Glutamatergic neuron (in vitro differentiated cells): ENCODE data around the gene ASIC3. TPM values are rescaled to one million over a fixed set of nuclear protein-coding genes. Genes with fewer than 3 reads are reported as not detected.

Experiments used
- DNase-seq: peaks from one replicate; pipeline ENCODE4 v3.0.0; 2022
- H3K27ac Mint-ChIP-seq: one replicate; pipeline ENCODE4 v1.8.0; 2020; ENCODE audit warnings: mild to moderate bottlenecking, mixed read lengths, inconsistent platforms; ENCODE audit not compliant: unreplicated experiment
- H3K27me3 Mint-ChIP-seq: one replicate; pipeline ENCODE4 v1.8.0; 2020; ENCODE audit warnings: mild to moderate bottlenecking, moderate library complexity, mixed read lengths, inconsistent platforms; ENCODE audit not compliant: unreplicated experiment
- H3K36me3 Mint-ChIP-seq: one replicate; pipeline ENCODE4 v1.8.0; 2020; ENCODE audit warnings: mild to moderate bottlenecking, mixed read lengths, inconsistent platforms; ENCODE audit not compliant: unreplicated experiment
- H3K4me1 Mint-ChIP-seq: one replicate; pipeline ENCODE4 v1.8.0; 2020; ENCODE audit warnings: mild to moderate bottlenecking, low read depth, mixed read lengths, inconsistent platforms; ENCODE audit not compliant: unreplicated experiment
- H3K4me3 Mint-ChIP-seq: one replicate; pipeline ENCODE4 v1.8.0; 2020; ENCODE audit warnings: mild to moderate bottlenecking, mixed read lengths, inconsistent platforms; ENCODE audit not compliant: unreplicated experiment
- H3K9me3 Mint-ChIP-seq: one replicate; pipeline ENCODE4 v1.8.0; 2020; ENCODE audit warnings: mild to moderate bottlenecking, moderate library complexity, mixed read lengths, inconsistent platforms; ENCODE audit not compliant: unreplicated experiment
- total RNA-seq: library from RNA; stranded (reverse); fragmentation: NEBNext Ultra II Directional; extraction: Animal tissue kit (Norgen Biotek cat#: 25700); gene quantifications from one replicate; pipeline ENCODE4 v1.2.1, GENCODE V29; 2021; ENCODE audit not compliant: unreplicated experiment
- TF ChIP-seq, protein P1 (sequence below): fragments of 200-600 bp; sonication (generic); IDR thresholded peaks from one replicate; pipeline ENCODE4 v1.5.0; 2021; ENCODE audit not compliant: partially characterized antibody, unreplicated experiment

The ASIC3 gene
- total RNA-seq, 1 donor from 2014 or later, result 10.8 TPM

DNA sequence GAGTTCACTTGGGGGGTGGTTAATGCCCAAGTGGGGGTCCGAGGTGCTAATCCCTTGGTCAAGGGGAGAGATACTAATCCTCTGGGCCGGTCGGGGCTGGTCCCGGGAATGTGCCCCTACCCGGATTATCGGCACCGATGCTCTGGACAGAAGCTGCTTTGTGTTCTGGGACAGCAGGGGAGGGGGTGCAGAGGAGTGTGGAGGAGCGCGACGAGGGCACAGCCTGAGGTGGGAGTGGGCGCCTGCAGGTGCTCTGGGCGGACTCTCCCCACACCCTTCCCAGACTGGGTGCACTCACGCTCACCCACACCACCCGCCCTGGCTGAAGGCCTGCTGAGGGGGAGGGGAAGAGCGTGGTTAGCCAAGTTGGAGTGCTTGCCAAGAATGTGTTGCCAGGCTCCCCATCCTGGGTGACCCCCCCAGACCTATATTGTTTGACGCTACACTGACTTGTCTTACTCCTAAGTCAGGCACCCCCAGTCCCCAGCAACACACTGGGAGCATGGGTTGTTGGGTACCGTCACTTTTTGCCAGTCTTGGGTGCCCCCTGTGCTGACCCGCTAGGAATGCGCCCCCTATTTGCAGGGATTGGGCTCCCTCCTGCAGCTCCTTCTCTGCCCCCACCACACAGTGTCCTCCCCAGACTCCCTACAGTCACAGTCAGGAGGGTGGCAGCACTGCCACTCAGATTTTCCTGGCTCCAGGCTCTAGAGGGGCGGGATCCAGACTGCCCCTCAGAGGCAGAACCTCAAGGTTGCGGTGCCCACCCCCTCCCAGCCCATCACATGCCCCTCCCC, 12.3 kb downstream of the ASIC3 start:
- DNase-seq, result no peak
- Mint-ChIP-seq H3K4me1 (peaks cover 21% of the 10 kb centered on the region), H3K27me3 (peaks cover 19% of the 10 kb centered on the region), H3K4me3 (peak overlapping the region; percentile 83), H3K36me3 (no peaks in the 10 kb centered on the region), H3K27ac (peak overlapping the region; percentile 78), H3K9me3 (peaks cover 9% of the 10 kb centered on the region)
- TF ChIP-seq, protein P1, sequence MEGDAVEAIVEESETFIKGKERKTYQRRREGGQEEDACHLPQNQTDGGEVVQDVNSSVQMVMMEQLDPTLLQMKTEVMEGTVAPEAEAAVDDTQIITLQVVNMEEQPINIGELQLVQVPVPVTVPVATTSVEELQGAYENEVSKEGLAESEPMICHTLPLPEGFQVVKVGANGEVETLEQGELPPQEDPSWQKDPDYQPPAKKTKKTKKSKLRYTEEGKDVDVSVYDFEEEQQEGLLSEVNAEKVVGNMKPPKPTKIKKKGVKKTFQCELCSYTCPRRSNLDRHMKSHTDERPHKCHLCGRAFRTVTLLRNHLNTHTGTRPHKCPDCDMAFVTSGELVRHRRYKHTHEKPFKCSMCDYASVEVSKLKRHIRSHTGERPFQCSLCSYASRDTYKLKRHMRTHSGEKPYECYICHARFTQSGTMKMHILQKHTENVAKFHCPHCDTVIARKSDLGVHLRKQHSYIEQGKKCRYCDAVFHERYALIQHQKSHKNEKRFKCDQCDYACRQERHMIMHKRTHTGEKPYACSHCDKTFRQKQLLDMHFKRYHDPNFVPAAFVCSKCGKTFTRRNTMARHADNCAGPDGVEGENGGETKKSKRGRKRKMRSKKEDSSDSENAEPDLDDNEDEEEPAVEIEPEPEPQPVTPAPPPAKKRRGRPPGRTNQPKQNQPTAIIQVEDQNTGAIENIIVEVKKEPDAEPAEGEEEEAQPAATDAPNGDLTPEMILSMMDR, result no peak

DNA sequence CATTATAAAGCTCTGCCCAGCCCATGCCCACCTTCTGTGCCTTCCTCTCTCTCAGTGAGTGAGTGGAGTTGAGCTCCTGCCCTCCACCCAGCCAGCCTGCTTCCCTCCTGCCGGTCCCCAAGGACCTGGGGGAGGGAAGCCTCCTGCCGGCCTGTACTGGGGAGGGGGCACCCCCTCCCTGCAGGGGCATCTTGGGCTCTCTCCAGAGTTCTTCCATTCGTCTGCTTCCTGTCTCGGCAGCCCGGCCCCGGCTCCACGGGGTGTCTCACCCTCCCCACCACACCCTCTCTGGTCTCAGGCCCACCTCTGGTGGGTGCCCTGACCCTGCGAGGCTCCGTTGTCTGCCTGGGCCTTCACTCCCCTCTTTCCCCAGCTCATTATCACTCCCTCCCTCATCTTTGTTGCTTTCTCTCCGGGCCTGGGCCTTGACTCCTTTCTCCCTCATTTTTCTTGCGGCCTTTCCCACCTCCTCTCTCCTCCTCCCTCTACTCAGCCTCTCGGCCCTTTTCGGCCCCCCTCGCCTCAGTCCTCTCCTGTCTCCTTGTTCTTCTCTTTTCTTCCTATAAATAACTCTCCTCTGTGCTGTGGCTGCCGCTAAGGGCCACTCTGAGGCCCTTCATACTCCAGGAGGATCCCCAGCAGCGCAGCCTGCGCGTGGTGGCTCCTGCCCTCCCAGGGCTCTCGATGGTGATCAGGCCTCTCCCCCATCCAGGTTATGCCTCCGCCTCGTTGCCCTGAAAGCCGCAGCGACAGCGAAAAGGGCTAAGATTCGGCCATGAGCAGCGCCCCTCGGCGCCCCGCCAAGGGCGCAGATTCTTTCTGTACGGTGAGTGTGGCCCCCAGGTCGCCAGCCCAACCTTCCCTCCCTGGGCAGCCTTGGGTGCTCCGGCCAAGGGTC, 13.1 kb downstream of the ASIC3 start:
- Mint-ChIP-seq H3K36me3 (no peaks in the 10 kb centered on the region), H3K9me3 (peaks cover 9% of the 10 kb centered on the region), H3K4me1 (peaks cover 21% of the 10 kb centered on the region), H3K4me3 (peak overlapping the region; percentile 83), H3K27ac (peak overlapping the region; percentile 46), H3K27me3 (peaks cover 18% of the 10 kb centered on the region)
- no peak for DNase-seq
- TF ChIP-seq, protein P1, result no peak

DNA sequence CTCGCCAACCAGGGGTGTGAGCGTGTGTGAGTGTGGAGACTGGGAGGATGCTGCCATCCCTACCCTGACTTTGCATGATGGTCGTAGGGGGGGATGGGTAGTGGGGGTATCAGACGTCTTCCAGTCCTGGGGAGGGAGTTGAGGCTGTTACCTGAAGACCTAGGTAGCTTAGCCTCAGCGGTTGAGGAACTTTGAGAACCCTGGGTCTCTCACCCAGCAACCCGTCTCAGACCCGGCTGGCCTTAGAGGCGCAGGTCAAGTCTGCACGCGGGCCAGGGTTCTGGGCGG, 13.7 kb downstream of the ASIC3 start:
- peaks cover 8% of the 10 kb centered on the region for H3K9me3 Mint-ChIP-seq
- no peaks in the 10 kb centered on the region for H3K36me3 Mint-ChIP-seq
- peaks cover 16% of the 10 kb centered on the region for H3K27me3 Mint-ChIP-seq
- DNase-seq, result no peak
- TF ChIP-seq, protein P1, result no peak
- H3K4me3 Mint-ChIP-seq, result peak overlapping the region; percentile 83
- H3K27ac Mint-ChIP-seq, result no peak overlapping the region
- peaks cover 19% of the 10 kb centered on the region for H3K4me1 Mint-ChIP-seq

DNA sequence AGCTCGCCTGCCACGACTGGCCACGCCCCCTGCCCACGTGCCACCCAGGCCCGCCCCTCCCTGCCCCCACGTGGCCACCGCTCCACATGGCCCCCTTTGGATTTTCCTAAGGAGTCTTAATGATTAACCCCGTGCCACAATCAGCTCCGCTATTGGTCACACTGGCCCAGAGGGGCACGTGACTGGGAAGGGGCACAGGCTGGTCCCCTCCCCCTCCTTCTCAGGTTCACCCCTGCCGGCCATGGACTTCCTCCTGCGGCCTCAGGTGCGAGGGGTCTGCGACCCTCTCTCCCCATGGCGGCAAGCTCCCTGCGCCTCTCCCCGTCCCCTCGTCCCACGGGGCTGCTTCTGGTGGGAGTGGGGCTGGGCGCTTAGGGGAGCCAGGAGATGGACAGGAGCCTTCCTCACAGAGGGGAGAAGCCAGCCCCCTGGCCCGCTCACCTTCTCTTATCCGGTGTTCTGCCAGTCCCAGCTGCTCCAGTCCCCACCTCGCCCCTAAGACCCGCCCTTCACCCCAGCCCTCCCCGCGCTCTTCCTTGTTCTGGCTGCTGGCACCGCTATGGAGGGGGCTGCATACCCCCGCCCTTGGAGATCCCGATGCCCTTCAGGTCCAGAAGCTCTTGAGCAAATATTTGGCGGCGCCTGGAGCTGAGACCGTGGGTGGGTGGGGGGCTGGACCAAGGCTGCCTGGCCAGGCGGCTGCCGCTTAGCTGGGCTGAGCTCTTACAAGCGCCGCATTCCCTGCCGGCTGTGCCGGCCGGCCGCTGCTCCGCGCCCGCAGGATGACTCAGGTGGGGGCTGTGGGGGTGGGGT, 14.3 kb downstream of the ASIC3 start:
- Mint-ChIP-seq H3K36me3 (no peaks in the 10 kb centered on the region), H3K27me3 (peaks cover 12% of the 10 kb centered on the region), H3K27ac (no peak overlapping the region), H3K4me1 (peaks cover 14% of the 10 kb centered on the region), H3K9me3 (peaks cover 4% of the 10 kb centered on the region), H3K4me3 (peak overlapping the region; percentile 61)
- peak; percentile 91 for DNase-seq
- TF ChIP-seq, protein P1, result no peak
